Measurements from ENCODE around the gene VEGFA.

GRCh38 chr6:43801495-43802181 lies 31.6 kb downstream of the VEGFA start:
- TF ChIP-seq POLR2AphosphoS5 (IDR thresholded peaks at IDR 0.05; ENCODE audit: low read depth, low read length), result no peak
- no peak for TF ChIP-seq REST (IDR thresholded peaks at IDR 0.05; ENCODE audit: insufficient read depth in 1 of 2, low read depth in 2 of 2, low read length in 2 of 2)
- no peak for TF ChIP-seq TAF1 (IDR thresholded peaks at IDR 0.05; ENCODE audit: borderline replicate concordance, insufficient read depth, low read length)
- TF ChIP-seq SIN3A (IDR thresholded peaks at IDR 0.05; ENCODE audit: borderline replicate concordance, insufficient read depth, low read length), result no peak

All from PFSK-1 (cell line).